AG08396 (cell line): ENCODE measurements around the gene PHACTR3.

Source experiments
- DNase-seq: peaks from one replicate; pipeline ENCODE4 v3.0.0; 2012; ENCODE audit warnings: low spot score, mixed read lengths

The PHACTR3 gene

DNA sequence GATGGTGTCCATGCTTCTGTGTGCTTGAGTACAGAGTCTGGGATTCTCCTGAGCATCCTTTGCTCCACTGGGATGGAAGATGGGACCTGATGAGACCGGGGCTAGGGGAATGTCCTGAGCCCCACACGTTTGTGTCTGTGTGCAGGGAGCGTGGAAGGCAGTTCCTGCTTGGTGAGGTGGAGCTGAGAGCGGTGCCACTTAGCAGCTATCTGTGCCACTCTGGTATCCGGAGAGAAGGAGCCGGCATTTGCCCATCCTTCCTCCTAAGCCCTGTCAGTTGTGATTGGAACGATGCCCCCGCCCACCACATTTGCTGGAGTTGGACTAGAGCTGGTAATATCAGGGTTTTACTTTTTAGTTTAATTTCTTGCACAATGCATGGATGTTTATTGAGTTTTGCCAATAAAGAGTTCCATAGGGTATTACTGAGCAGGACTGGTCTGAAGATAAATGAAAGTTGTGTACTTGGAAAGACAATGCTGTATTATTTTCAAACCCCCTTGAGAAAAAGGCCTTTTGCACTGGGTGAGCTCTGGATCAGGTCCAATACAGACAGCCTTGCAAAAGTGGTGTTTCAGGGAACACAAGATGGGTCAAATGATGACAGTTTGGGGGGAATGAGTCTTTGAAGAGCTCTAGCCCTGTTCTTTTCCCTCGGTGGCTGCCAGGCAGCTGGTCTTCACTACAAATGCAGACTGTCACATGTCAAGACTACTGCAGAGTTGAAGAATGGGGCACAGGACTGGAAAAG, 198.3 kb downstream of the PHACTR3 start:
- no peak for DNase-seq

- DNase-seq: no peak
Observed at GRCh38 chr20:59804347-59804746, 200.0 kb downstream of the PHACTR3 start.

DNA sequence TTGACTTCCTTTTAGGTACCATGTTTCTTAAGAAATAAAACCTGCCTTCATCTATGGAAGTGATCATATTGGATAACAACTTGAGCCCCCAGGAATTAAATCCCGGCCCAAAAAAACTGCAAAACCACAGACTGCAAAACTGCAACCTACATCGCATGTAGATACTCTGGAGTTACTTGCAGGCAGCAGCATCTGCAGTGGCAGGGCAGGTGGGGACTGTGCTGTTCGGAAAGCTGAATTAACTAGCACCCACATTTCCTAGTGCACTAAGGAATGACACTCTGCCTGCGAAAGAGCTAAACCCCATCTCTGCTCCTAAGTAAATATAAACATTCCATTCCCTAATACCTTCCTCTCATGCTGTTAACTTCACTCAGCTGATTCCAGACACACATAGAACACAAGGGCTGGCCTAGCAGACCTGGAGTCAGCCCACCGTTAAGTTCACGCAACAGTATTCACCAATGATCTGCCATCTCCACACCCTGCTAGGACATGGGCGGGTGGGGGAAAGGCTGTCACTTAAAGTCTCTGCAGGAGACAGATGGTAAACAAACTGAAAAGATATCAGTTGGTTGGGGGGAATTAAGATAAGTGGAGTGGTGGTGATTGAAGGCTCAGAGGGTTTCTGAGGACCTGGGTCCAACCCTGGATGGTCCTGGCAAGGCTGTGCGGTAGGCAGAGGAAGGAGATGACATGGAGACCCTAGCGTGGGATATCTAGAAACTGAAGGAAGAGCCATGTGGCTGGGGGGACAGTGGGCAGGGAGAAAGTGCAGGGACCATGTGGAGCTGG, 200.7 kb downstream of the PHACTR3 start:
- DNase-seq: no peak

DNA sequence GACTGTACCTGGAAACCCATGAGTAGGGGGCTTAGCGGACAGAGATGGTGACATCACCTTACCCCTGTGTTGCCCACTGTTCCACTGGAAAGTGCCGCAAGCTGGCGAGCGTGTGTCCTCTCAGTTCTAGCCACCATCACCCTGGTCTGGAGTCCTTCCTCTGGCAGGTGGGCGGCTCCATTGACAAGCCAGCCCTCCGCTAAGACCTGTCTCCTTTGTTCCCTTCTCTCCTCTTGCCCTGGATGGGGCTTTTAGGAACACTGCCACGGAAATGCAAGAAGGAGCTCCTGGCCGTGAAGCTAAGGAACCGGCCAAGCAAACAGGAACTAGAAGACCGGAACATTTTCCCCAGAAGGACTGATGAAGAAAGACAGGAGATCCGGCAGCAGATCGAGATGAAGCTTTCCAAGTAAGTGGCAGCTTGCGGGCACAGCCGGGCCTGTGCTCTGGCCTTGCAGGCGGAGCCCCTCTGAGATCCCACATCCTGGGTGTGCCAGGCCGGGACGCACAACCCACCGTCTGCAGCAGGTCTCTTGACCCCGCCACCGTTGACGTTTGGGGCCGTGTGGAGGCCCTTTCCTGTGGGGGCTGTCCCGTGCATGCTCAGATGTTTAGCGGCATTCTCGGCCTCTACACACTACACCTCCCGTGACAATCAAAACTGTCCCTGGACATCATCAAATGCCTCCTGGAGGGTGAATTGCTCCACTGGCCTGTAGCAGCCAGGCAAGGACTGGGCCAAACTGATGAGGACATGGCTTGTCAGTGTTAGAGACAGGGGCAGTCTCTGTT, 201.6 kb downstream of the PHACTR3 start:
- no peak for DNase-seq

GRCh38 chr20:59806578-59806975, 202.2 kb downstream of the PHACTR3 start:
- DNase-seq: no peak

DNA sequence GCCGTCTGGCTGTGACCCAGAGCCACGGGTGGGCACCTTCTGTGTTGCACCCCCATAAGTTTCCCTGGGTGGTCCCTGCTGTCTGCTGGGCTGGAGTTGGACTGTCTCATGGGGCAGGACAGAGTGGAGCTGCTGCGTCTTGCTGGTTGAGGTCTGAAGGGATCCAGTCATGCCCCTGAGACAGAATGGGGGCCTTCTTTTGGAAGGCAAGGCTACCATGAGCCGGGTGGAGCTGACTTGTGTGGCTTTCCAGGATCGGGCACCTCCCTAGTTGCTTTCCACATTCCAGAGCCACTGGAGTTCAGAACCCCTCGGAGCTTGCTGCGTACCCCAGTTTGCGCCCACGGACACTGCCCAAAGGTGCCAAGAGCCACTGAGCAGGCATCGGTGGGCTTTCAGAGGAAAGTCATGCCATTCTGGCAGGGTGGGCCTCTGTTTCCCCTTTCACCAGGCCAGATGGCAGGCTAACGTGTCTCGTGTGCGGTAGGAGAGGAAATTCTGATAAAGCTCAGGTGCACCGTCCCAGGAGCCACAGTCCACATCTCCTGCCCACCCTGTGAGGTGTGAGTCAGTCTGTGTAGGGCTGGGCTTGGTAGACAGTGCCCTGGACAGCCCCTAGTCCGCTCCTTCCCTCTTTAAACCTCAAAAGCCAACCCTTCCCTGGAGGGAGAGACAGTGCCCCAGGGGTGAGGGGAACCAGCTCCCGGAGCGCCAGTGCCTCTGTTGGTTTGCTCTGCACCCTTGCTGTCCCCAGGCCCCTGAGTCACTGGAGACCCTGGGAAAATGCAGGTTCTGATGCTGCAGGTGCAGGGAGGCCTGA, 203.8 kb downstream of the PHACTR3 start:
- no peak for DNase-seq

- DNase-seq: no peak
Observed at GRCh38 chr20:59808729-59809381, 204.5 kb downstream of the PHACTR3 start.

DNA sequence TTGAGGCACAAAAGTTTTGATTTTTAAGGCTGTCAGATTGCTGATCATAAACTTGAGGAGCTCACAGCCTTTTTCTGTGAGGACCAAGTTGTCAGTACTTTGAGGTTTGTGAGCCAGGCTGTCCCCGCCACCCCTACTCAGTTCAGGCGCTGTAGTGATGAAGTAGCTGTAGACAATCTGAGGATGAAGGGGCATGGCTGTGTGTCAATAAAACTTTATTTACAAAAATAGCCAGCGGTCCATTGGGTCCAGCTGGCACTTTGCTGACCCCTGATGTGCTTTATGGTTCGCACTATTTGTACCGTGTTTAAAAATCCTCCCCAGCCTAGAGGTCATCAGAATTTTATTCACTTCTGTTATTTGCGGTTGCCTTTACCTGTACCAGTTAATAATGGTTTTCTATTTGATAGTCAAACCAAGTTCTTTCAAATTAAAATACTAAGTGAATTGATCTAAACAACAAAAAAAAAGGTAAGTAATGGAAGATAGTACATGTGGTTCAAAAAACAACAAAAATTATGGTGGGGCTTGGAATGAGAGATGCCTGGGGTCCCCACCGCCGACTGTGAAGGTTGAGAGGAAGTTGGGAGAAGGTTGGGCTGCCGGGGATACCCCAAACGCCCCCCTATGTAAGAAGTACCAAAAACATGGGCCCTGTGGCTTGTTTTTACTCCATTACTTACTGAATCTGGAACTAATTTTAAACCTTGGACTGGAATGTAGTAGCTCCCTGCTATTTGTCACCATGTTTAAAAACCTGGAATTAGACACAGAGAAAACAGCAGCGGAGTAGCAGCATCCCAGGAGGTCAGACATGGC, 205.5 kb downstream of the PHACTR3 start:
- DNase-seq: no peak

- no peak for DNase-seq
Observed at GRCh38 chr20:59810449-59811187, 206.3 kb downstream of the PHACTR3 start.

GRCh38 chr20:59811681-59812171, 207.4 kb downstream of the PHACTR3 start:
- DNase-seq: no peak

DNA sequence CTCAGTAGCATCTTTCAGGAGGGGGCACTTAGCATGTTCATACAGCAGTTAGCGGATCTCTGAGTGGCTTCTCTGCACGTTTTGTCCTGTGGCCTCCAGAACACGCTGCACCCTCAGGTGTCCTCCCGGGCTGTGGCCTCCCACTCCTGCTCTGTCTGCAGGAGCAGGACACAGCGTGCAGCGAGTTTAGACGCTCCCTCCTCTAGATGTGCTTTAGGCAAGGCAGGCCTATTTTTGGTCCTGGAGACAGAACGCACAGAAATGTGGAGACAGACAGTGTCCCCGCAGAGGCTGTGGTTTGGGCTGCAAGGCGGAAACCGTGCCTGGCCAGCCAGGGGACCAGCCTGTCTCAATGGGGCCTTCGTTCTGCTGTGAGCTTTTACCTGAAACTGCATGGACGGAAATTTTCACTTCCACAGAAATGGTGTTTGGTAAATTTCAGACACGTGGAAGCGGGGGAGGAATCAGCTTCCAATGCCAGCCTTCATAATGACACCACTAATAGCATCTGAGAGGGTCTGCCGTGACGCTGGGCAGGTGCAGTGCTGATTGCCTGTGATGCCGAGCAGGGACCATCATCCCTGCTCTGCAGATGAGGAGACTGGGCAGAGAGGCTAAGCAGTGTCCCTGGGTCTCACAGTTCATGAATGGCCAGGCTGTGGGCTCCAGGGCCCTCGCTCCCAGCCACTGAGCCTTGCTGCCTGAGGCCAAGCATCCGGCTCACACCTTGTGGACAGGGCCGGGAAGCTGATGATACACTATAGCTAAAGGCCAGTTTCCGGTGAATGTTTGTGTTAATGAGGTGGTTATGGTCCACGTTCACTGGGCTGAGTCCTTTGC, 208.2 kb downstream of the PHACTR3 start:
- DNase-seq: no peak

DNA sequence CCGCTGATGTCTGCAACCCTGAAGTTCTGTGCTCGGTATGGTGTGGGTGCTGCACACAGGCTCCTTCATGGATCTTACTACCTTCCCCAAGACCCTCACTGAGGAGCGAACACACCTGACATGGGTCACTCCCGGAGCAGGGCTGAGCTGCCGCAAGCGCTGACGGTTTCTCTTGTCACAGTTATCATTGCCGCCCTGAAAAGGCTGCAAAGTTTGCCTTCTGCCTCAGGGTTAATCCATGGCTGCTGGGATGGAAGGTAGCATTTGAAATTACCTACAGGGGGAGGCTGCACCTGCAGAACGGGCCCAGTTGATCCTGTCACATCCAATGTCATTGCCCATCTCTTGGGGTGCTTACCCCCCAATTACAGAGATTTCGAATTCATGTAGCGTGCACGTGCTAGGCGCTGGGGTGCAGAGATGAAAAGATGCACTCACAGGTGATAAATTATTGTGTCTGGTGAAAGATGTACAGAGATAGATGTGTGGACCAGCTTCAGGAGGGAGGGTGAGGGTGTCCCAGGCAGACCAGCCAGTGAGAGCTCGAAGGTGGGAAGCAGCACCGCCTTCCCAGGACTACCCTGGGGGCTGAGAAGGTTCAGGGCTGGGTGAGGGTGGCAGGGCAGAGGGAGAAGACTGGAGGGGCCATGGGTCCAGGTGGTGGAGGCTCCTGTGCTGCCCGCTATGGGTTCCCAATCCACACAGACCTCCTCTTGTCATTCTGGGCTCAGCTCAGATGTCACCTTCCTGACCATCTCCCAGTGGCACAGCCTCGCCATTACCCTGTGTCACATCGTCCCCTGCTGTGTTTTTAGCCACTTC, 209.0 kb downstream of the PHACTR3 start:
- no peak for DNase-seq

DNA sequence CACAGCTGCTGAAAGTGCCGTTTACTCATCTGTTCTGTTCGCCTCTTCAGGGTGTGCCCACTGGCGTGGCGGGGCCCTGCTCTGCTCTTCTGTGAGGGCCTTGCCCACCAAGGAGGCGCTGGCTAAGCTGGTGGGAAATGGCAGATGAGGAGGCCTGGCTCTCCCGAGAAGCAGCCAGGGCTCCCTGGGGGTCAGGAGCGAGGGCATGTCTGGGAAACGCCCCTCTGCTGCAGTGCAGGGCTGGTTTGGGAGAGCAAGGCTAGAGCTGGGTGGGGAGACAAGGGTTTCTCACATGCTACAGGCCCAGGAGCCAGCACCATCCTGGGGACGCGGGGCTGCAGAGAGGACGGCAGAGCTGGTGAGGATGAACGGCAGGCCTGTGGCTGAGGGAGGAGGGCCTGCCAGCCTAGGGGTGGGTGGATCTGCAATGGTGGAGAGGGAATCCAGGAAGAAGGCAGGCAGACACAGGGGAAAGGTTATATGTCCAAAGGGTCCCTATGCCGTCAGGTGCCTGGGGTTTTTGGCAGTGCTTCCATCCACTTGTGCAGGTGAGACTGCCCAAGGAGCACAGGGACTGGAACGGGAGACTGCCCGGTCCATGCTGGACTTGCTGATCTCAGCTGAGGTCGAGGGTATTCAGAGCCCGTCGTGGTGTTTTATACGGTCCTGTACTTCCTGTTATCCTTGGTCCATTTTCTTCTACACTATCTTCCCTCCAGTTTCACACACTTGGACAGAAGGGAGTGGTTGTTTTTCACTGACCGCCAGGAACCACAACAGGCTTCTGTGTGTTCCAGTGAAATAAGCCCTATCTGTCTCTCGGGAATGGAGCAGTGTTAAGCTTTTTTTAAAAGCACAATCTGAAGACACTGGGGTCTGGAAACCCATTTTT, 209.9 kb downstream of the PHACTR3 start:
- no peak for DNase-seq

- DNase-seq: no peak
Observed at GRCh38 chr20:59814840-59815340, 210.6 kb downstream of the PHACTR3 start.

- DNase-seq: no peak
Observed at GRCh38 chr20:59816146-59816738, 211.9 kb downstream of the PHACTR3 start.

DNA sequence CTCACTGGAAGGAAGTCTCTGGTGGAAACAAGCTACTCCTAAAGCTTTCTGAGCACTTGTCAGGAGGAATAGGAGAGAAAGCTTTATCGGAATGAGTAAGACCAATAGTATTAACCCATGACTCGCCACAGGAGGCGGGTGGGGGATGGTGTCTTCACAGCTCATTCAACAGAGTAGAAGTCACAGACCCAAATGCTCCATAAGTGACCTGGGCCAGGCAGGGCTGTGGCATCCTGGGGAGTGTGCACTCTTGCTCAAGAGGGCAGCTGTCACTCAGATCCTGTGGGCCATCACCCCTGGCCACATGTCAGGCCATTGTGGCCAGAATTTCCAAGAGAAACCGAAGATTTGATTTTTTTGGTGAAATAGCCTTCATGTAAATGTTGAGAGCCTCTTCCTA, 213.1 kb downstream of the PHACTR3 start:
- DNase-seq: no peak
